Lung (tissue), 12 donors: Measurements from ENCODE around the gene CACNA1S. TPM values are rescaled to one million over a fixed set of nuclear protein-coding genes. Genes with fewer than 3 reads are reported as not detected.

Experiments
- ATAC-seq: fragments of 200-7000 bp; cut with Tn5 transposase; one replicate; pipeline ENCODE4 v1.9.1; 2020; ENCODE audit warnings: moderate number of reproducible peaks; ENCODE audit not compliant: insufficient read depth, low FRiP score
- DNase-seq, 3 donors: peaks; one replicate each; pipeline ENCODE4 v3.0.0-alpha.2; 2013 to 2017
- H3K27ac ChIP-seq, 2 donors: one replicate each; pipeline ENCODE4 v1.5.1; 2013; ENCODE audit warnings: mild to moderate bottlenecking in 2 of 2, moderate library complexity in 2 of 2, control low read depth in 1 of 2, inconsistent platforms in 1 of 2, low read depth in 1 of 2, low read length in 1 of 2
- H3K27me3 ChIP-seq, 3 donors: one replicate each; pipeline ENCODE4 v1.5.1; 2013; ENCODE audit warnings: low read length in 2 of 3; ENCODE audit not compliant: control insufficient read depth in 3 of 3, insufficient read depth in 3 of 3
- H3K36me3 ChIP-seq, 4 donors: one replicate each; pipeline ENCODE4 v1.5.1; 2013; ENCODE audit warnings: low read length in 4 of 4, mild to moderate bottlenecking in 1 of 4, moderate library complexity in 1 of 4; ENCODE audit not compliant: control insufficient read depth in 4 of 4, insufficient read depth in 4 of 4
- H3K4me1 ChIP-seq, 5 donors: one replicate each; pipeline ENCODE4 v1.5.1; 2013; ENCODE audit warnings: low read length in 5 of 5, mild to moderate bottlenecking in 2 of 5, moderate library complexity in 1 of 5; ENCODE audit not compliant: control insufficient read depth in 5 of 5, insufficient read depth in 5 of 5
- H3K4me3 ChIP-seq: one replicate; pipeline ENCODE4 v1.5.1; 2013; ENCODE audit warnings: mild to moderate bottlenecking, control low read depth, moderate library complexity
- H3K9ac ChIP-seq, 2 donors: one replicate each; pipeline ENCODE4 v1.5.1; 2013; ENCODE audit warnings: low read length in 2 of 2, control low read depth in 1 of 2; ENCODE audit not compliant: insufficient read depth in 1 of 2
- H3K9me3 ChIP-seq, 4 donors: one replicate each; pipeline ENCODE4 v1.5.1; 2013; ENCODE audit warnings: low read length in 3 of 4, mild to moderate bottlenecking in 1 of 4, moderate library complexity in 1 of 4; ENCODE audit not compliant: control insufficient read depth in 4 of 4, insufficient read depth in 3 of 4
- WGBS, 2 donors: extraction: QIAGEN DNeasy Blood & Tissue Kit; methylation state at CpG; one replicate each; pipeline ENCODE4 v1.1.7; 2013; 5-methylcytosine and 5-hydroxymethylcytosine counted together
- polyA plus RNA-seq, 2 donors: library from polyadenylated mRNA; stranded (reverse); fragments of 200-250 nt; gene quantifications; one replicate each; pipeline ENCODE4 v1.2.1, GENCODE V29; 2013
- total RNA-seq, 2 donors: library from RNA; depleted of rRNA in 1 of 2; stranded (reverse); fragments of >200 nt in 1 of 2; gene quantifications; one replicate each; pipeline ENCODE4 v1.2.1, GENCODE V29; 2014 to 2021
- TF ChIP-seq, protein P1 (sequence below): IDR thresholded peaks from 2 replicates; pipeline ENCODE4 v1.5.1; 2012; ENCODE audit warnings: mild to moderate bottlenecking; ENCODE audit errors: control extremely low read depth, extremely low read depth
- donor health status: control.
- donor health status: control.
- donor health status: Bipolar disorder and iron deficiency.
- donor health status: healthy.
- donor health status: DM: yes; HTN: yes; CAD: no.

CACNA1S gene
- total and polyA plus RNA-seq, 4 donors = 0.01 to 0.20 (median 0.02) TPM; not detected in 1

DNA sequence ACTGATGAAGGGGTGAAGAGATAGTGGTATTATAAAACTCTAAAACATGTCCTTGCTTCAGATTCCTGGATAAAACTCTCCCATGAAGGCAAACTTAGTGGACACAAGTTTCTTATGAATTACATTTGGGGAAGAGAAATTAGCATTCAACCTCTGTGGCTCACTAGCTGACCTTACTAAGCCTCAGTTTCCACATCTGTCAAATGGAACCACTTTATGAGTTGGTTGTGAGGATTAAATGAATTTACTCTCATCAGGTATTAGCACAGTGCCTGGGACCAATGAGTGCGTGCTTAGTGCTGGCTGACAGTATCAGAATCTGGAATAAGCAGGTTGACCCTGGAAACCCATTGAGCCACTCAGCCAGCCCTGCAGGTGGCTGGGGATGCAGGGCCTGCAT lies 2.6 kb downstream of the CACNA1S start:
- H3K9me3 ChIP-seq = no peaks in the 10 kb centered on the region
- TF ChIP-seq, protein P1, sequence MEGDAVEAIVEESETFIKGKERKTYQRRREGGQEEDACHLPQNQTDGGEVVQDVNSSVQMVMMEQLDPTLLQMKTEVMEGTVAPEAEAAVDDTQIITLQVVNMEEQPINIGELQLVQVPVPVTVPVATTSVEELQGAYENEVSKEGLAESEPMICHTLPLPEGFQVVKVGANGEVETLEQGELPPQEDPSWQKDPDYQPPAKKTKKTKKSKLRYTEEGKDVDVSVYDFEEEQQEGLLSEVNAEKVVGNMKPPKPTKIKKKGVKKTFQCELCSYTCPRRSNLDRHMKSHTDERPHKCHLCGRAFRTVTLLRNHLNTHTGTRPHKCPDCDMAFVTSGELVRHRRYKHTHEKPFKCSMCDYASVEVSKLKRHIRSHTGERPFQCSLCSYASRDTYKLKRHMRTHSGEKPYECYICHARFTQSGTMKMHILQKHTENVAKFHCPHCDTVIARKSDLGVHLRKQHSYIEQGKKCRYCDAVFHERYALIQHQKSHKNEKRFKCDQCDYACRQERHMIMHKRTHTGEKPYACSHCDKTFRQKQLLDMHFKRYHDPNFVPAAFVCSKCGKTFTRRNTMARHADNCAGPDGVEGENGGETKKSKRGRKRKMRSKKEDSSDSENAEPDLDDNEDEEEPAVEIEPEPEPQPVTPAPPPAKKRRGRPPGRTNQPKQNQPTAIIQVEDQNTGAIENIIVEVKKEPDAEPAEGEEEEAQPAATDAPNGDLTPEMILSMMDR = no peak
- 100% methylated on average over 1 of the region's 1 CpG for WGBS, 2 donors

DNA sequence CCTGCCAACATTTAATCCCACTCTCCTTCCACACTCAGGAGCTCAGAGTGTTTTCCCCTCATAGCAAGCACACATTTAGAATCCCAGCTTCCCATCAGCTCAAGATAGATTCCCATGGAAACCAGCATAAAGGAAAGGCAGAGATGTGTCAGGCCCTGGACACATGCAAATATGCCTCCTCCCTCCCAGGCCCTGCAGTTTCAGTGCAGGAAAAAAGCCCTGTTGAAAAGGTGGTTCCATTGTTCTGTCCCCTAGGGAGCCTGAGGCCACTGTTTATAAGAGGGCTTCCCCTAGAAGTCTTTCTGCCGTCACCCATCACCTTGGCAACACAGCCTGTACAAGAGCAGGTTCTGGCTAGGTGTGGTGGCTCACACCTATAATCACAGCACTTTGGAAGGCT lies 3.6 kb downstream of the CACNA1S start:
- TF ChIP-seq, protein P1 = no peak
- Histone ChIP-seq H3K27me3 (no peaks in the 10 kb centered on the region), H3K9ac (no peak overlapping the region), H3K4me3 (no peak overlapping the region), H3K27ac (no peak overlapping the region), H3K36me3 (no peaks in the 10 kb centered on the region), H3K4me1 (peaks cover 0 to 7% (median 0%) of the 10 kb centered on the region in 5 donors), H3K9me3 (no peaks in the 10 kb centered on the region)
- DNase-seq (peak in 1 of 3 donors; percentile 46), ATAC-seq (no peak)
- WGBS, 2 donors = 63 to 83% methylated on average over 1 of the region's 1 CpG

More for the DNA sequence above, 2.6 kb downstream of the CACNA1S start:
- no peaks in the 10 kb centered on the region for H3K27me3 ChIP-seq
- no peak for DNase-seq
- H3K9ac ChIP-seq = no peak overlapping the region
- H3K4me1 ChIP-seq = peaks cover 0 to 7% (median 0%) of the 10 kb centered on the region in 5 donors
- H3K4me3 ChIP-seq = no peak overlapping the region
- ATAC-seq = no peak
- no peak overlapping the region for H3K27ac ChIP-seq
- H3K36me3 ChIP-seq = no peaks in the 10 kb centered on the region

DNA sequence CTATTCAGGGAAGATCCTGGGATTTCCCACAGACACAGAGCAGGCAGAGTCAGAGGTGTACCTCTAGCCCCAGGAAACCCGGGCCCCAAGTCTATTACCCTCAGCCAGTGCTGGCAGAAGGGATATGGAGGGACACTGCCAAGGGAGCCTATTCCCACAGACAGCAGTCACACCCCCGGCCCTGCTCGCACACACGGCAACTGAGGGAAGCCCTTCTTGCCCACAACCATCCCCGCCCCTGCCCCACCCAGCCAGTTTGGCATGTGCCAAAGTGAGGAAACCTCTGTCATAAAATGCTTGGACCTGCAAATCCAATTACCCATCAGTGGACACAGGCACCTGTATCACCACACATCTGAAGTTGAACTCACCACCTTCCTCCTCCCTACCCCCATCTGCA lies 6.5 kb downstream of the CACNA1S start:
- ATAC-seq (no peak), DNase-seq (no peak)
- H3K27me3 ChIP-seq = no peaks in the 10 kb centered on the region
- WGBS, 2 donors = 87 to 88% methylated on average over 5 of the region's 5 CpGs
- H3K27ac ChIP-seq = no peak overlapping the region
- TF ChIP-seq, protein P1 = no peak
- H3K4me1 ChIP-seq = peaks cover 0 to 7% (median 0%) of the 10 kb centered on the region in 5 donors
- no peaks in the 10 kb centered on the region for H3K9me3 ChIP-seq
- no peak overlapping the region for H3K9ac ChIP-seq
- H3K4me3 ChIP-seq = no peak overlapping the region
- no peaks in the 10 kb centered on the region for H3K36me3 ChIP-seq

DNA sequence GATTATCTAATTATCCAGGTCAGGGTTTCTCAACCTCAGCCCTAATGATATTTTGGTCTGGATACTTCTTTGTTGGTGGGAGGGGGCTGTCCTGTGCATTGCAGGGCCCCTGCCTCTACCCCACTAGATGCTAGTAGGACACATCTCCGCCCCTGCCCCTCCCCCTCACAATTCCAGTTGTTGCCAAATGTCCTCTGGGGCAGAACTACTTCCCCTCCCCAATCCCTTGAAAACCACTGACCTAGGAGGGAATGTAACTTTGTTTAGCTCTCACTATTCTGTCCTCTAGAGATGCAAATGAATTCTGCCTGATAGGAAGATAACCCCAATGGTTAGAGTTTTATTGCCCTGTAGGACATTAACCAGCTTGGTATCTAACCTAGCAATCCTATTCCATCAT lies 8.1 kb downstream of the CACNA1S start:
- no peaks in the 10 kb centered on the region for H3K9me3 ChIP-seq
- H3K27ac ChIP-seq = no peak overlapping the region
- no peak overlapping the region for H3K9ac ChIP-seq
- DNase-seq = no peak
- H3K4me3 ChIP-seq = no peak overlapping the region
- TF ChIP-seq, protein P1 = no peak
- peaks cover 0 to 7% (median 0%) of the 10 kb centered on the region in 5 donors for H3K4me1 ChIP-seq
- 60 to 81% methylated on average over 1 of the region's 1 CpG for WGBS, 2 donors
- H3K36me3 ChIP-seq = no peaks in the 10 kb centered on the region
- ATAC-seq = no peak
- no peaks in the 10 kb centered on the region for H3K27me3 ChIP-seq
